C4-2B (cell line): ENCODE results near the gene TIAM2.

Experiments used
- CTCF ChIP-seq: fragments of 450-650 bp; conservative IDR thresholded peaks from 2 replicates; pipeline ENCODE4 v1.5.1; 2017; ENCODE audit warnings: mild to moderate bottlenecking
- ZFX ChIP-seq: fragments of 450-650 bp; IDR thresholded peaks from 2 replicates; pipeline ENCODE4 v1.6.1; 2017

DNA sequence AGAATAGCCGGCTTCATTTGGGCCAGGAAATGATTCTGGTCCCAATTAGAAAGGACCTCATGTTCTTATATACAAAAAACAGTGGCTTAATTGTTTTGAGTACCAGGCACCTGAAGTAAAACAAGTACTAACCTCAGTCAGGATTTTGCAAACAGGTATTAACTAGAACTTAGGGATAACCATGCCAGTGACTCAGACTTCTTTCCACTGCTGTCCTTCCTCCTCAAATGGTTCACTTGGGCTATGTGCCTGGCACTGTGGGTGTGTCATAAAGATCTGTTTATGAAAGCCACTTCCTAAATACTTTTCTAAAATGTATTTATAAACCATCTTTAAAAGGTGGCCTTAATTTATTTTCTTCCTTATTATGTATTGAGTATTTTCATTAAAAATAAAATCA, 279.4 kb downstream of the TIAM2 start:
- no peak for TF ChIP-seq CTCF
- TF ChIP-seq ZFX, result no peak
